Neural cell (in vitro differentiated cells): ENCODE results near the gene C22orf23. TPM values are rescaled to one million over a fixed set of nuclear protein-coding genes. Genes with fewer than 3 reads are reported as not detected.

Experiments used
- H2AFZ ChIP-seq: fragments of 200-600, 300-800 bp; sonication (generic), shearing (Covaris generic); 2 replicates; pipeline ENCODE4 v1.6.0; 2014; ENCODE audit warnings: low read depth, mild to moderate bottlenecking, antibody characterized with exemption, low read length, moderate library complexity
- H3F3A ChIP-seq: fragments of 200-600 bp; shearing (Covaris generic); 2 replicates; pipeline ENCODE4 v1.6.1; 2016; ENCODE audit warnings: mild to moderate bottlenecking, moderate library complexity, mixed read lengths, antibody characterized with exemption, low read length; ENCODE audit not compliant: insufficient read depth, poor library complexity, severe bottlenecking
- H3K27ac ChIP-seq: fragments of 200-600, 300-800 bp; sonication (generic), shearing (Covaris generic); 2 replicates; pipeline ENCODE4 v1.5.1; 2014; ENCODE audit warnings: mild to moderate bottlenecking, low read length, moderate library complexity
- H3K27me3 ChIP-seq: fragments of 300-800, 200-600 bp; sonication (generic), shearing (Covaris generic); 2 replicates; pipeline ENCODE4 v1.6.0; 2014; ENCODE audit warnings: mild to moderate bottlenecking, low read depth, low read length, moderate library complexity; ENCODE audit not compliant: insufficient read depth
- H3K36me3 ChIP-seq: fragments of 300-800, 200-600 bp; sonication (generic), shearing (Covaris generic); 2 replicates; pipeline ENCODE4 v1.5.1; 2014; ENCODE audit warnings: mild to moderate bottlenecking, antibody characterized with exemption, low read length, moderate library complexity; ENCODE audit not compliant: insufficient read depth
- H3K4me2 ChIP-seq: fragments of 300-800, 200-600 bp; sonication (generic), shearing (Covaris generic); 2 replicates; pipeline ENCODE4 v1.6.0; 2014; ENCODE audit warnings: mild to moderate bottlenecking, low read length
- H3K4me3 ChIP-seq: fragments of 300-800, 200-600 bp; sonication (generic), shearing (Covaris generic); 2 replicates; pipeline ENCODE4 v1.5.1; 2014; ENCODE audit warnings: mild to moderate bottlenecking, low read length, moderate library complexity
- H3K79me2 ChIP-seq: fragments of 200-600 bp; shearing (Covaris generic); replicated peaks from 2 replicates; pipeline ENCODE4 v1.6.0; 2014; ENCODE audit warnings: mild to moderate bottlenecking, low read length, moderate library complexity; ENCODE audit not compliant: insufficient read depth
- H3K9ac ChIP-seq: fragments of 300-800, 200-600 bp; sonication (generic), shearing (Covaris generic); 2 replicates; pipeline ENCODE4 v1.6.1; 2016; ENCODE audit warnings: mild to moderate bottlenecking, low read length, mixed read lengths
- H3K9me2 ChIP-seq: fragments of 200-600 bp; shearing (Covaris generic); 2 replicates; pipeline ENCODE4 v1.6.1; 2016; ENCODE audit warnings: mild to moderate bottlenecking, low read length, mixed read lengths; ENCODE audit not compliant: insufficient read depth
- H3K9me3 ChIP-seq: fragments of 200-600, 300-800 bp; sonication (generic), shearing (Covaris generic); 2 replicates; pipeline ENCODE4 v1.6.1; 2016; ENCODE audit warnings: mild to moderate bottlenecking, mixed run types, low read length, moderate library complexity, mixed read lengths
- H4K20me1 ChIP-seq: fragments of 200-600 bp; shearing (Covaris generic); 2 replicates; pipeline ENCODE4 v1.6.1; 2016; ENCODE audit warnings: mild to moderate bottlenecking, mixed run types; ENCODE audit not compliant: insufficient read depth
- CTCF ChIP-seq: fragments of 450-650 bp; IDR thresholded peaks from 2 replicates; pipeline ENCODE4 v1.5.1; 2014; ENCODE audit warnings: antibody characterized with exemption, mild to moderate bottlenecking, moderate library complexity; ENCODE audit not compliant: poor library complexity, severe bottlenecking
- EP300 ChIP-seq: fragments of 450-650 bp; conservative IDR thresholded peaks from 2 replicates; pipeline ENCODE4 v1.6.1; 2014; ENCODE audit warnings: antibody characterized with exemption, mild to moderate bottlenecking, moderate library complexity; ENCODE audit not compliant: poor library complexity, severe bottlenecking
- EZH2 ChIP-seq: fragments of 200-600, 300-800 bp; shearing (Covaris generic), sonication (generic); IDR thresholded peaks from 2 replicates; pipeline ENCODE4 v1.6.1; 2014; ENCODE audit warnings: antibody characterized with exemption, low read length, borderline replicate concordance, mild to moderate bottlenecking; ENCODE audit not compliant: insufficient read depth, poor library complexity, severe bottlenecking
- MXI1 ChIP-seq: fragments of 450-650 bp; conservative IDR thresholded peaks from 2 replicates; pipeline ENCODE4 v1.6.1; 2014; ENCODE audit warnings: antibody characterized with exemption, mild to moderate bottlenecking; ENCODE audit not compliant: poor library complexity, severe bottlenecking
- POLR2AphosphoS5 ChIP-seq: IDR thresholded peaks from 2 replicates; pipeline ENCODE4 v1.6.1; 2012
- RAD21 ChIP-seq: fragments of 450-650 bp; conservative IDR thresholded peaks from 2 replicates; pipeline ENCODE4 v1.6.1; 2014; ENCODE audit warnings: antibody characterized with exemption, mild to moderate bottlenecking, moderate library complexity
- REST ChIP-seq: IDR thresholded peaks from 2 replicates; pipeline ENCODE4 v1.6.1; 2012; ENCODE audit warnings: borderline replicate concordance
- SMC3 ChIP-seq: fragments of 450-650 bp; conservative IDR thresholded peaks from 2 replicates; pipeline ENCODE4 v1.6.1; 2014; ENCODE audit warnings: antibody characterized with exemption, mild to moderate bottlenecking, moderate library complexity; ENCODE audit not compliant: poor library complexity
- TAF1 ChIP-seq: IDR thresholded peaks from 2 replicates; pipeline ENCODE4 v1.6.1; 2012; ENCODE audit warnings: low read depth
- polyA plus RNA-seq: library from polyadenylated mRNA; depleted of rRNA; stranded (reverse); fragments of >200 nt; gene quantifications from 2 replicates; pipeline ENCODE4 v1.2.3, GENCODE V29; 2014

C22orf23 gene
- polyA plus RNA-seq, 1 donor from 2014 or later = 1.3 TPM

GRCh38 chr22:37965940-37966664 lies 12.7 kb upstream of the C22orf23 start:
- H3K4me2 ChIP-seq = no peak overlapping the region
- no peaks in the 10 kb centered on the region for H3K9me2 ChIP-seq
- peaks cover 2% of the 10 kb centered on the region for H3K36me3 ChIP-seq
- H3K27ac ChIP-seq = no peak overlapping the region
- no peak overlapping the region for H2AFZ ChIP-seq
- no peaks in the 10 kb centered on the region for H3F3A ChIP-seq
- H3K9me3 ChIP-seq = no peaks in the 10 kb centered on the region
- TF ChIP-seq SMC3 (no peak), POLR2AphosphoS5 (no peak), RAD21 (no peak), CTCF (no peak), EP300 (no peak), MXI1 (no peak), REST (no peak), TAF1 (no peak), EZH2 (no peak)
- no peak overlapping the region for H3K4me3 ChIP-seq
- H3K27me3 ChIP-seq = no peaks in the 10 kb centered on the region
- H3K79me2 ChIP-seq = peaks cover 5% of the 10 kb centered on the region
- H3K9ac ChIP-seq = no peak overlapping the region
- H4K20me1 ChIP-seq = no peaks in the 10 kb centered on the region

- no peak overlapping the region for H3K9ac ChIP-seq
- H4K20me1 ChIP-seq = no peaks in the 10 kb centered on the region
- H3K4me2 ChIP-seq = no peak overlapping the region
- H3K9me2 ChIP-seq = no peaks in the 10 kb centered on the region
- peaks cover 5% of the 10 kb centered on the region for H3K79me2 ChIP-seq
- H3K27ac ChIP-seq = no peak overlapping the region
- H2AFZ ChIP-seq = no peak overlapping the region
- H3K9me3 ChIP-seq = no peaks in the 10 kb centered on the region
- TF ChIP-seq MXI1 (no peak), EZH2 (no peak), TAF1 (no peak), POLR2AphosphoS5 (no peak), REST (no peak), CTCF (no peak), SMC3 (no peak), EP300 (no peak), RAD21 (no peak)
- no peaks in the 10 kb centered on the region for H3F3A ChIP-seq
- no peak overlapping the region for H3K4me3 ChIP-seq
- H3K27me3 ChIP-seq = no peaks in the 10 kb centered on the region
- H3K36me3 ChIP-seq = peaks cover 10% of the 10 kb centered on the region
Measured at GRCh38 chr22:37961062-37961461, 7.7 kb upstream of the C22orf23 start.
